Measurements from ENCODE around the gene EXOC4. TPM values are rescaled to one million over a fixed set of nuclear protein-coding genes. Genes with fewer than 3 reads are reported as not detected.

Gene EXOC4
- polyA plus RNA-seq, 1 experiment: 45.9 TPM

DNA sequence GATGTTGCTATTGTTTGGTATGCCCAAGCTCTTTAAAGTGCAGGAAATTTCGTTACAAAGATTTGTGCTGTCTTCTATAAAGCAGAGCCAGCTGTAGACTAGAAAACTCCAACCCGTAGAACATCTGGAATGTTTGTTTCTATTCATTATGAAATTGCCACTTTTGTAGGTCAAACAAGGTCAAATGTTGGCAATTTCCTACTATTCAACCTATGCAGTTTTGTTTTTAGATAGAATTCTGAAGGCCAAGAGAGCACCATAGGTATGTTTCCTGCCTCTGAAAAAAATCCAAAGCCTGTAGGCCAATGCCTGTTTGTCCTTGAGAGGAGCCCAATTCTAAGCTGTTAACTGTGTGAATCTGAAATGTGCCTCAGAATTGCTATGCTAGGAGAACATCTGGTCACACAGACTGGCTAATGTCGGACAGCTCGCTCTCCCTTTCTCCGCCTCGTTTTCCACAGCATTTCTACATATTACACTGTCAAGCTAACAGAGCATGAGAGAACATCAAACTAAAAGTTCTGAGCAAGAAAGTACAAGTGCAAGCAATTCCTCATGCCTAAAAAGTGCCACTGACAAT is 607.1 kb downstream of the EXOC4 start:
- Histone ChIP-seq H3K27me3 (ENCODE audit: control insufficient read depth, insufficient read depth, low read length) (no peaks in the 10 kb centered on the region), H3K36me3 (ENCODE audit: control insufficient read depth, insufficient read depth, low read length) (no peaks in the 10 kb centered on the region), H3K4me3 (ENCODE audit: low read depth, low read length) (no peak overlapping the region)
- DNase-seq (ENCODE audit: low read depth): no peak
- CTCF ChIA-PET: interaction anchor here (0.9 to 1.0 kb wide), 2 partner anchors 11 to 16 kb away, joined by 3 read pairs; no protein-coding TSS in a partner anchor
- TF ChIP-seq CTCF (IDR thresholded peaks at IDR 0.05; ENCODE audit: insufficient read depth, low read depth, low read length): no peak
- POLR2A ChIA-PET: no interaction called here

GRCh38 chr7:133860628-133861335 is 607.9 kb downstream of the EXOC4 start:
- Histone ChIP-seq H3K27me3 (ENCODE audit: control insufficient read depth, insufficient read depth, low read length) (no peaks in the 10 kb centered on the region), H3K36me3 (ENCODE audit: control insufficient read depth, insufficient read depth, low read length) (no peaks in the 10 kb centered on the region), H3K4me3 (ENCODE audit: low read depth, low read length) (no peak overlapping the region)
- POLR2A ChIA-PET: no interaction called here
- TF ChIP-seq CTCF (IDR thresholded peaks at IDR 0.05; ENCODE audit: insufficient read depth, low read depth, low read length): no peak
- no peak for DNase-seq (ENCODE audit: low read depth)
- CTCF ChIA-PET: interaction anchor here (0.9 kb wide), 2 partner anchors 10 to 424 kb away, joined by 3 read pairs; no protein-coding TSS in a partner anchor

- Histone ChIP-seq H3K4me3 (ENCODE audit: low read depth, low read length) (no peak overlapping the region), H3K27me3 (ENCODE audit: control insufficient read depth, insufficient read depth, low read length) (no peaks in the 10 kb centered on the region), H3K36me3 (ENCODE audit: control insufficient read depth, insufficient read depth, low read length) (no peaks in the 10 kb centered on the region)
- CTCF ChIA-PET: no interaction called here
- TF ChIP-seq CTCF (IDR thresholded peaks at IDR 0.05; ENCODE audit: insufficient read depth, low read depth, low read length): no peak
- no peak for DNase-seq (ENCODE audit: low read depth)
- POLR2A ChIA-PET: no interaction called here
Observed at GRCh38 chr7:133861876-133862275, 609.0 kb downstream of the EXOC4 start.

GRCh38 chr7:133863362-133864061 is 610.6 kb downstream of the EXOC4 start:
- POLR2A ChIA-PET: no interaction called here
- Histone ChIP-seq H3K4me3 (ENCODE audit: low read depth, low read length) (no peak overlapping the region), H3K27me3 (ENCODE audit: control insufficient read depth, insufficient read depth, low read length) (no peaks in the 10 kb centered on the region), H3K36me3 (ENCODE audit: control insufficient read depth, insufficient read depth, low read length) (no peaks in the 10 kb centered on the region)
- no peak for DNase-seq (ENCODE audit: low read depth)
- TF ChIP-seq CTCF (IDR thresholded peaks at IDR 0.05; ENCODE audit: insufficient read depth, low read depth, low read length): no peak
- CTCF ChIA-PET: interaction anchor here (1.6 kb wide), 1 partner anchor 8 kb away, joined by 4 read pairs; no protein-coding TSS in a partner anchor

- Histone ChIP-seq H3K27me3 (ENCODE audit: control insufficient read depth, insufficient read depth, low read length) (no peaks in the 10 kb centered on the region), H3K36me3 (ENCODE audit: control insufficient read depth, insufficient read depth, low read length) (no peaks in the 10 kb centered on the region), H3K4me3 (ENCODE audit: low read depth, low read length) (no peak overlapping the region)
- DNase-seq (ENCODE audit: low read depth): no peak
- ChIA-PET CTCF (interaction anchor here (1.0 to 1.6 kb wide), 3 partner anchors 9 to 15 kb away, joined by 3 to 5 read pairs (median 3); no protein-coding TSS in a partner anchor), POLR2A (no interaction called here)
- no peak for TF ChIP-seq CTCF (IDR thresholded peaks at IDR 0.05; ENCODE audit: insufficient read depth, low read depth, low read length)
Observed at GRCh38 chr7:133869556-133869955, 616.7 kb downstream of the EXOC4 start.
